Epithelial cell of esophagus (primary cell): ENCODE results near the gene UBAC2.

ENCODE experiments used
- DNase-seq: peaks from one replicate; pipeline ENCODE4 v3.0.0; 2010; ENCODE audit warnings: low read depth
- H3K4me3 ChIP-seq: 2 replicates; pipeline ENCODE4 v1.5.1; 2011; ENCODE audit warnings: mild to moderate bottlenecking, low read length, control low read depth
- TF ChIP-seq, protein P1 (sequence below): IDR thresholded peaks from 2 replicates; pipeline ENCODE4 v1.5.1; 2011; ENCODE audit warnings: low read depth, mild to moderate bottlenecking, low read length, control low read depth, inconsistent platforms; ENCODE audit not compliant: insufficient read depth; ENCODE audit errors: missing control alignments

The UBAC2 gene

GRCh38 chr13:99298056-99298455 is 97.4 kb downstream of the UBAC2 start:
- no peak overlapping the region for H3K4me3 ChIP-seq
- no peak for DNase-seq
- TF ChIP-seq, protein P1, sequence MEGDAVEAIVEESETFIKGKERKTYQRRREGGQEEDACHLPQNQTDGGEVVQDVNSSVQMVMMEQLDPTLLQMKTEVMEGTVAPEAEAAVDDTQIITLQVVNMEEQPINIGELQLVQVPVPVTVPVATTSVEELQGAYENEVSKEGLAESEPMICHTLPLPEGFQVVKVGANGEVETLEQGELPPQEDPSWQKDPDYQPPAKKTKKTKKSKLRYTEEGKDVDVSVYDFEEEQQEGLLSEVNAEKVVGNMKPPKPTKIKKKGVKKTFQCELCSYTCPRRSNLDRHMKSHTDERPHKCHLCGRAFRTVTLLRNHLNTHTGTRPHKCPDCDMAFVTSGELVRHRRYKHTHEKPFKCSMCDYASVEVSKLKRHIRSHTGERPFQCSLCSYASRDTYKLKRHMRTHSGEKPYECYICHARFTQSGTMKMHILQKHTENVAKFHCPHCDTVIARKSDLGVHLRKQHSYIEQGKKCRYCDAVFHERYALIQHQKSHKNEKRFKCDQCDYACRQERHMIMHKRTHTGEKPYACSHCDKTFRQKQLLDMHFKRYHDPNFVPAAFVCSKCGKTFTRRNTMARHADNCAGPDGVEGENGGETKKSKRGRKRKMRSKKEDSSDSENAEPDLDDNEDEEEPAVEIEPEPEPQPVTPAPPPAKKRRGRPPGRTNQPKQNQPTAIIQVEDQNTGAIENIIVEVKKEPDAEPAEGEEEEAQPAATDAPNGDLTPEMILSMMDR: no peak

DNA sequence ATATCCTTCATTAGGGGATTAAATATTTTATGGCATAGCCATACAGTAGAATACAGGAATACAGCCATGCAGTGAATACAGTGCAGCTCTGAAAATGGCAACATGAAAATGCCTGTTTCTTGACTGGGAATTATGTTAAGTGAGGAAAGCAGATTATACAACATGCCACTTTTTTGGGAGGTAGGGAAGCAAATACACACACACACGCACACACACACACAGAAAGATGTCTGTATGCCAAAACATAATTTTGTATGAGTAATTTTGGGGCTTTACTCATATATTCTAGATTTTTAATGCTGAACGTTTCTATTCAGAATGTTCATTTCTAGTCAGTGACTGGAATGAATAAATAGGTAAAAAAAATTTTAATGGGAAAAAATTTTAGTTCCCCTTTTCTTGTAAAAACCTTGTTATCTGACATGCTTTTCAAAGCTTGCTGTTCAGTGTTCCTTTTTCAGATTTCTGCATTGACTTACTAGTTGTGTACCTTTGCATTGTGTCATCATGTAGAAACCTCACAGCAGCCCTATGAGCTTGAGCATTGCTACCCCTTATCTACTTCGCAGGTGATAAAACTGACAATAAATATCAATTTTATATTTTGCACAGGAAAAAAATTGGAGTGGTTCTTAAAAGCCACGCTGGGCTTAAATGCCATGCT is 98.7 kb downstream of the UBAC2 start:
- DNase-seq: no peak
- no peak overlapping the region for H3K4me3 ChIP-seq
- TF ChIP-seq, protein P1: no peak

GRCh38 chr13:99299920-99300341 is 99.3 kb downstream of the UBAC2 start:
- no peak for DNase-seq
- H3K4me3 ChIP-seq: no peak overlapping the region
- TF ChIP-seq, protein P1: no peak

DNA sequence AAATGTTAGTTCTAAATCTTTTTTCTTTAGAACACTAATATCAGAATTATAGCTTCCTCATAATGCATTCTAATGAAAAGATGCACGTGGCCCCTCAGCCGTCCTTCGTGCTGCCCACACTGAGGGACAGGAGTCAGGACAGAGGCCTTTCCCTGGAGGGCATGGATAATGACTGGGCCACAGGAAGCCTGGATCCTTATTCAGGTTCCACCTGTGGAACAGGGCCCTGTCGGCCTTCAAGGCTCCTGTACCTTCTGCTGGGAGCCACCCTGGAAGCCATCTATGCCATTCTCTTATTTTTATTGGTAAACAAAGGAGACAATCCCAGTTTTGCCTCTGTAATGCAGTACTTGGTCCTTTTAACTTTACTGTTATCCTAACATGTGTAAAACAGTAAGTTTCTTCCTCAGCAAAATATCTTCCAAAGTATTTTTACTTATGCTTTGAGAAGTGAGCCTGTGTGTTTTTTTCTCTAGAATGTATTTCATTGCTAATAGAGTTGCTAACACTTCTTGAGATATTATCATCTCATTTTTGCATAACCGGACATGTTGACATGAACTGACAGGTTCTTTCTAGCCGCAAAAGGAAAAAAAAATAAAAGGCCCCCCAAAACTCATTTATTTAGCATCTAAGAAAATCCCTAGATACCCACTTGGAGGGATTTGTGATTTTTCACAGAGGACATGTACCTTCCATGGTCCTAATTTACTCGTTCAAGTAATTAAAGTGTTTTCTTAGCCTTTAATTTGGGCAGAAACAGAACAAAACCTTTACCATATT is 100.6 kb downstream of the UBAC2 start:
- TF ChIP-seq, protein P1: no peak
- no peak overlapping the region for H3K4me3 ChIP-seq
- no peak for DNase-seq

DNA sequence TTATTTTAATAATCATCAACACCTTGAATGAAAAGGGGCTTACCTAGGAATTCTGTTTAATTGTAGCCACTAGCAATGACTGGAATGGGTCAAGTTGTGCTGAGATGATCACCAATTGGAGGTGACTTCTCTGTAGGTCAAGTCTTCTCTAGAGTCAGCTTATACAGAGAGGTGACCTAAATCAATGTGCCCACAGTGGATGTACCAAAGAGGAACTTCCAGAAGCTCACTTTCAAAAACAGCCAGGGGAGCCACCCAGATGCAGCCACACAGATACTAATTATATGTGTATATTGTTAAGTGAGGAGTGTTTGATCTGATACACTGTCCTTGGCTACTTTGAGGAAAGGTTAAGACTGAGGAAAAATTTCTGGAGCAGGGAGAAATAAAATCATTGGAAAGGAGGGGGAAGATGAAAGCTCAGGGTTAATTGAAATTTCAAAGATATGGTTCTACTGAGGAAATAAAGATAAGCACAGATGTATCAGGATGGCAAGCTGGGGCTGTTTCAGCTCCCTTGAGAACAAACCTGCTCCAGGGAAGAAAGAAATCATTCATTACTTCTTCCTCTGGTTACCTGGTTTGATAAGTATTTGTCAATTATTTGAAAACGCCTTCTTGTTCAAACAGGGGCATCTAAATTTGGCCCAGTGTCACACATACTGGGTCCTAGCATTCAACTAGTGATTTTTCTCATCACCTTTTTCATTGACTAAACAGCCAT is 101.4 kb downstream of the UBAC2 start:
- no peak overlapping the region for H3K4me3 ChIP-seq
- TF ChIP-seq, protein P1: no peak
- DNase-seq: no peak

- no peak overlapping the region for H3K4me3 ChIP-seq
- no peak for DNase-seq
- TF ChIP-seq, protein P1: no peak
Measured at GRCh38 chr13:99302637-99303505, 102.2 kb downstream of the UBAC2 start.
